ENCODE measurements around the gene KDM8. TPM values are rescaled to one million over a fixed set of nuclear protein-coding genes. Genes with fewer than 3 reads are reported as not detected.
A peak's percentile ranks its signal among the peaks of the same experiment; 100 is the strongest.

KDM8 gene
- total and polyA plus RNA-seq, 9 of the 15 experiments (the other 6 are each of a cell fraction or from before 2014, with no cell fraction given), result 0.61 to 9.1 (median 5.4) TPM

DNA sequence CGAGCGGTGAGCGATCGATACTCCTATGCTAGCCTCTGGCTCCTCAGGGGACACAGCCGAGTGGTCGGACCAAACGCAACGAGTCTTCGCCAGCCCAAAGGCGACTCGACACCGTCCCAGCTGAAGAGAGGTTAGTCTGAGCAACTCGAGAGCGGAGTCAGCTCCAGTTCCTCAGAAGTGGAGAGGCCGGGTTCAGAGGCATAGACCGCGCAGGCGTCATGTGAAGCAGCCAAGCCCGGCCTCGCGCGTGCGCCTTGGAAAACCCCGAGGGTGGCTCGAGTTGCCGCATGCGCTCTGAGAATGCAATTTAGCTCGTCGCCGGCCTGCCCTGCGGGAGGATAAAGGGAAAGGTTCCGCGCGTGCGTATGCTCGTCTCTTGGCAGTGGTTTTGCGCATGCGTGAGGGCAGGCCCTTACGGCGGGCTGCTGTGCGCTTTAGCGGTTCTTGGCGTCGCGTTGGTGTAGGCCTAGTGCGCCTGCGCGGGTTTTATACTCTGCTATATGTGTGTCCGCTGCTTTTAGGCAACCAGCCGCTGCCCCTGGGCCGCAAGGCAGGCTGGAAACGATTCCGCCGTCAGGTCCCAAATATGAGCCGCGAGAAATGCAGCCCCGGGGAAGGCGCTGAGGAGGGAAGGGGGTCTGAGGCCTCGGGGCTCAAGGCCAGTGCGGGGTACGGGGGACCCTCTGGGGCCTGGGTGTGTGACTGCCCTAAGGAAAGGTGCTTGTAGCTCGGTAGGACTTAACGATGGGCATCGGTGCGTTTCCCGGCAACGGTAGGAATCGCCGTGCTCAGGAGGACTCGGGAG lies at the start of gene KDM8 (continued):
- TF ChIP-seq CHD7 (IDR thresholded peaks at IDR 0.05; ENCODE audit: low read depth, low read length) (no peak), BCOR (IDR thresholded peaks at IDR 0.05) (no peak), HIVEP1 (CRISPR knock-in tag; IDR thresholded peaks at IDR 0.05) (no peak), DACH1 (IDR thresholded peaks at IDR 0.05; ENCODE audit: partially characterized antibody) (no peak), ZBTB11 (CRISPR knock-in tag; IDR thresholded peaks at IDR 0.05) (peak in 1 of 3 experiments; percentile 85; a peak in 2 of 6 replicates), GATA2 (CRISPR knock-in tag; IDR thresholded peaks at IDR 0.05) (no peak), RCOR1 (IDR thresholded peaks at IDR 0.05; ENCODE audit: borderline replicate concordance in 1 of 2, low read depth in 2 of 2, low read length in 2 of 2) (0 out of 4 replicates have a peak, but pooled peaks of 1 of the 2 experiments have one; percentile 17), HMGN3 (IDR thresholded peaks at IDR 0.05; ENCODE audit: borderline replicate concordance, extremely low read depth, insufficient read length, low read depth, low read length) (no peak)
- TF ChIP-seq, protein P1, sequence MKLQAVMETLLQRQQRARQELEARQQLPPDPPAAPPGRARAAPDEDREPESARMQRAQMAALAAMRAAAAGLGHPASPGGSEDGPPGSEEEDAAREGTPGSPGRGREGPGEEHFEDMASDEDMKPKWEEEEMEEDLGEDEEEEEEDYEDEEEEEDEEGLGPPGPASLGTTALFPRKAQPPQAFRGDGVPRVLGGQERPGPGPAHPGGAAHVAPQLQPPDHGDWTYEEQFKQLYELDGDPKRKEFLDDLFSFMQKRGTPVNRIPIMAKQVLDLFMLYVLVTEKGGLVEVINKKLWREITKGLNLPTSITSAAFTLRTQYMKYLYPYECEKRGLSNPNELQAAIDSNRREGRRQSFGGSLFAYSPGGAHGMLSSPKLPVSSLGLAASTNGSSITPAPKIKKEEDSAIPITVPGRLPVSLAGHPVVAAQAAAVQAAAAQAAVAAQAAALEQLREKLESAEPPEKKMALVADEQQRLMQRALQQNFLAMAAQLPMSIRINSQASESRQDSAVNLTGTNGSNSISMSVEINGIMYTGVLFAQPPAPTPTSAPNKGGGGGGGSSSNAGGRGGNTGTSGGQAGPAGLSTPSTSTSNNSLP (IDR thresholded peaks at IDR 0.05; ENCODE audit: borderline replicate concordance, low read depth, low read length), result no peak

Data from K562 (cell line).